Lower lobe of right lung (tissue), 2 donors: ENCODE results near the gene TFCP2L1. TPM values are rescaled to one million over a fixed set of nuclear protein-coding genes. Genes with fewer than 3 reads are reported as not detected.

Experiments
- ATAC-seq, 2 donors: fragments of 200-7000 bp; cut with Tn5 transposase; one replicate each; pipeline ENCODE4 v1.9.1; 2020 to 2022; ENCODE audit warnings: mild to moderate bottlenecking in 2 of 2, moderate library complexity in 2 of 2
- DNase-seq: peaks from one replicate; pipeline ENCODE4 v3.0.0-alpha.2; 2020
- H3K27ac ChIP-seq: fragments of 200-600 bp; one replicate; pipeline ENCODE4 v1.8.0; 2022
- H3K27me3 ChIP-seq: fragments of 200-600 bp; one replicate; pipeline ENCODE4 v1.8.0; 2022; ENCODE audit warnings: low read depth
- H3K36me3 ChIP-seq: fragments of 200-600 bp; one replicate; pipeline ENCODE4 v1.8.0; 2022; ENCODE audit warnings: mild to moderate bottlenecking
- H3K4me1 ChIP-seq: fragments of 200-600 bp; one replicate; pipeline ENCODE4 v1.8.0; 2022
- H3K4me3 ChIP-seq: fragments of 200-600 bp; one replicate; pipeline ENCODE4 v1.8.0; 2022; ENCODE audit warnings: mild to moderate bottlenecking
- H3K9me3 ChIP-seq: fragments of 200-600 bp; one replicate; pipeline ENCODE4 v1.8.0; 2022
- CTCF ChIP-seq: fragments of 200-600 bp; IDR thresholded peaks from one replicate; pipeline ENCODE4 v1.8.0; 2022; ENCODE audit warnings: antibody characterized with exemption, mild to moderate bottlenecking
- intact Hi-C: fragments of 100-400 bp; cut with DNase I; formaldehyde crosslinking; loops from one replicate; pipeline ENCODE4 v1.11.0; 2022
- total RNA-seq: library from RNA; stranded (reverse); fragmentation: NEBNext Ultra II Directional; extraction: Animal tissue kit (Norgen Biotek cat#: 25700); gene quantifications from one replicate; pipeline ENCODE4 v1.2.1, GENCODE V29; 2021
- donor health status: DM: no; HTN: yes; CAD: no; lungs with severe emphysema.

TFCP2L1 gene
- total RNA-seq, 1 donor from 2014 or later, result 19.2 TPM

- H3K4me3 ChIP-seq, result no peak overlapping the region
- no peaks in the 10 kb centered on the region for H3K27me3 ChIP-seq
- H3K4me1 ChIP-seq, result no peaks in the 10 kb centered on the region
- H3K36me3 ChIP-seq, result no peaks in the 10 kb centered on the region
- H3K27ac ChIP-seq, result no peak overlapping the region
- ATAC-seq (peak; percentile 76 to 83), DNase-seq (peak; percentile 71)
- H3K9me3 ChIP-seq, result no peaks in the 10 kb centered on the region
- intact Hi-C loops, result no loop called here
- TF ChIP-seq CTCF, result no peak
Measured at GRCh38 chr2:121293450-121294325, 8.7 kb upstream of the TFCP2L1 start.

GRCh38 chr2:121291251-121291580 lies 6.2 kb upstream of the TFCP2L1 start:
- DNase-seq (no peak), ATAC-seq (no peak)
- Histone ChIP-seq H3K36me3 (no peaks in the 10 kb centered on the region), H3K4me3 (no peak overlapping the region), H3K4me1 (no peaks in the 10 kb centered on the region), H3K27ac (no peak overlapping the region), H3K9me3 (no peaks in the 10 kb centered on the region), H3K27me3 (no peaks in the 10 kb centered on the region)
- intact Hi-C loops, result no loop called here
- no peak for TF ChIP-seq CTCF

GRCh38 chr2:121289271-121289670 lies 4.3 kb upstream of the TFCP2L1 start:
- intact Hi-C loops, result no loop called here
- Histone ChIP-seq H3K4me3 (no peak overlapping the region), H3K36me3 (no peaks in the 10 kb centered on the region), H3K9me3 (no peaks in the 10 kb centered on the region), H3K27ac (no peak overlapping the region), H3K27me3 (peaks cover 11% of the 10 kb centered on the region), H3K4me1 (no peaks in the 10 kb centered on the region)
- ATAC-seq (no peak), DNase-seq (no peak)
- TF ChIP-seq CTCF, result no peak

- DNase-seq, result no peak
- H3K4me1 ChIP-seq, result no peaks in the 10 kb centered on the region
- H3K27me3 ChIP-seq, result peaks cover 12% of the 10 kb centered on the region
- H3K36me3 ChIP-seq, result no peaks in the 10 kb centered on the region
- H3K27ac ChIP-seq, result no peak overlapping the region
- no peak for TF ChIP-seq CTCF
- no peak overlapping the region for H3K4me3 ChIP-seq
- ATAC-seq, result no peak
- H3K9me3 ChIP-seq, result no peaks in the 10 kb centered on the region
- intact Hi-C loops, result no loop called here
Measured at GRCh38 chr2:121288454-121289231, 3.6 kb upstream of the TFCP2L1 start.

- no peak for DNase-seq
- no peak for TF ChIP-seq CTCF
- Histone ChIP-seq H3K9me3 (no peaks in the 10 kb centered on the region), H3K27ac (no peak overlapping the region), H3K4me3 (no peak overlapping the region), H3K27me3 (peaks cover 18% of the 10 kb centered on the region), H3K36me3 (no peaks in the 10 kb centered on the region), H3K4me1 (no peaks in the 10 kb centered on the region)
- intact Hi-C loops, result no loop called here
- ATAC-seq, result no peak
Measured at GRCh38 chr2:121287956-121288355, 3.0 kb upstream of the TFCP2L1 start.
